Measurements from ENCODE around the gene BLOC1S1. TPM values are rescaled to one million over a fixed set of nuclear protein-coding genes. Genes with fewer than 3 reads are reported as not detected.

BLOC1S1 gene
- total RNA-seq, 1 donor from 2014 or later, result 57.2 TPM

GRCh38 chr12:55722948-55723347 is 7.1 kb downstream of the BLOC1S1 start:
- H3K36me3 ChIP-seq, result peaks cover 19 to 39% of the 10 kb centered on the region in 2 donors
- H3K4me3 ChIP-seq, result no peak overlapping the region
- H3K27ac ChIP-seq, result peak overlapping the region; percentile 54 to 63
- no peak for TF ChIP-seq CTCF (IDR thresholded peaks at IDR 0.05)
- no peak for DNase-seq (ENCODE audit: low spot score in 2 of 2)
- H3K9me3 ChIP-seq, result no peaks in the 10 kb centered on the region
- intact Hi-C loops (cut with DNase I), result loop anchor here (5.0 to 10.0 kb wide), 2 partner anchors 66 to 1298 kb away; no protein-coding TSS in a partner anchor
- H3K27me3 ChIP-seq, result no peaks in the 10 kb centered on the region
- peaks cover 38 to 70% of the 10 kb centered on the region in 2 donors for H3K4me1 ChIP-seq

- DNase-seq (ENCODE audit: low spot score in 2 of 2), result no peak
- no peak for TF ChIP-seq CTCF (IDR thresholded peaks at IDR 0.05)
- H3K9me3 ChIP-seq, result no peaks in the 10 kb centered on the region
- H3K27me3 ChIP-seq, result no peaks in the 10 kb centered on the region
- intact Hi-C loops (cut with DNase I), result loop anchor here (5.0 to 10.0 kb wide), 2 partner anchors 66 to 1299 kb away; no protein-coding TSS in a partner anchor
- H3K36me3 ChIP-seq, result peaks cover 19 to 39% of the 10 kb centered on the region in 2 donors
- H3K4me3 ChIP-seq, result no peak overlapping the region
- peak overlapping the region; percentile 54 to 63 for H3K27ac ChIP-seq
- peaks cover 35 to 63% of the 10 kb centered on the region in 2 donors for H3K4me1 ChIP-seq
Observed at GRCh38 chr12:55723516-55724225, 7.8 kb downstream of the BLOC1S1 start.

- peak; percentile 39 to 88 for DNase-seq (ENCODE audit: low spot score in 2 of 2)
- Histone ChIP-seq H3K27ac (peak overlapping the region; percentile 54 to 63), H3K4me3 (no peak overlapping the region), H3K9me3 (no peaks in the 10 kb centered on the region), H3K4me1 (peaks cover 28 to 55% of the 10 kb centered on the region in 2 donors), H3K27me3 (no peaks in the 10 kb centered on the region), H3K36me3 (peaks cover 19 to 39% of the 10 kb centered on the region in 2 donors)
- intact Hi-C loops (cut with DNase I), result loop anchor here (5.0 to 10.0 kb wide), 2 partner anchors 67 to 1300 kb away; no protein-coding TSS in a partner anchor
- TF ChIP-seq CTCF (IDR thresholded peaks at IDR 0.05), result peak; percentile 64 to 69 (median 68)
Observed at GRCh38 chr12:55724226-55724939, 8.5 kb downstream of the BLOC1S1 start.

- Histone ChIP-seq H3K4me1 (peaks cover 24 to 50% of the 10 kb centered on the region in 2 donors), H3K4me3 (no peak overlapping the region), H3K27ac (peak overlapping the region; percentile 54 to 63), H3K9me3 (no peaks in the 10 kb centered on the region), H3K36me3 (peaks cover 19 to 39% of the 10 kb centered on the region in 2 donors), H3K27me3 (no peaks in the 10 kb centered on the region)
- DNase-seq (ENCODE audit: low spot score in 2 of 2), result peak in 1 of 2 donors; percentile 62
- TF ChIP-seq CTCF (IDR thresholded peaks at IDR 0.05), result no peak
- intact Hi-C loops (cut with DNase I), result loop anchor here (5.0 to 10.0 kb wide), 2 partner anchors 68 to 1300 kb away; no protein-coding TSS in a partner anchor
Observed at GRCh38 chr12:55724940-55725309, 9.1 kb downstream of the BLOC1S1 start.

- Histone ChIP-seq H3K27me3 (no peaks in the 10 kb centered on the region), H3K4me3 (no peak overlapping the region), H3K9me3 (no peaks in the 10 kb centered on the region), H3K27ac (peak overlapping the region; percentile 54 to 99), H3K4me1 (peaks cover 26 to 52% of the 10 kb centered on the region in 2 donors), H3K36me3 (peaks cover 19 to 39% of the 10 kb centered on the region in 2 donors)
- TF ChIP-seq CTCF (IDR thresholded peaks at IDR 0.05), result no peak
- no peak for DNase-seq (ENCODE audit: low spot score in 2 of 2)
- intact Hi-C loops (cut with DNase I), result loop anchor here (10.0 kb wide), 1 partner anchor 1301 kb away; no protein-coding TSS in a partner anchor
Observed at GRCh38 chr12:55725556-55725955, 9.7 kb downstream of the BLOC1S1 start.
